Erythroblast (primary cell): ENCODE measurements around the gene PFAS.

ENCODE experiments used
- GATA1 ChIP-seq: IDR thresholded peaks from 2 replicates; pipeline ENCODE4 v1.6.1; 2011; ENCODE audit warnings: low read depth, mild to moderate bottlenecking, control low read depth, low read length, moderate library complexity
- POLR2A ChIP-seq: IDR thresholded peaks from 2 replicates; pipeline ENCODE4 v1.6.1; 2011; ENCODE audit warnings: mild to moderate bottlenecking, low read length

DNA sequence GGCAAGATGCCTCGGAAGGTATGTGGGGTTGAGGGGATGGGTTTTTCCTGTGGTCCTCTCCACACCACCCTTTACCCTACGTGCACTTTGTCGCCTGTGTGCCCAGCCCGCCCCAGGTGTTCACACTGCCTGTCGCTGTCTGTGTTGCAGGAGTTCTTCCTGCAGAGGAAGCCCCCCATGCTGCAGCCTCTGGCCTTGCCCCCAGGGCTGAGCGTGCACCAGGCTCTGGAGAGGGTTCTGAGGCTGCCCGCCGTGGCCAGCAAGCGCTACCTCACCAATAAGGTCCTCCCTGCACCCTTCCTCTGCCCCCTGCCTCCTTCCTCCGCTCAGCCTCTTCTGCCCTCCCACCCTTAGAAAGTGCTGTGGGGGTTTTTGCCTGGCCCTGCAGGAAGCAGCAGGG is 15.2 kb downstream of the PFAS start:
- TF ChIP-seq POLR2A: no peak
- no peak for TF ChIP-seq GATA1
